NCI-H1694 treated with DMSO at 0.1 percent for 48 hours (cell line): Measurements from ENCODE around the gene PPP2CA.
"Not testable (repeated sequence)": the region's sequence is repeated elsewhere in the genome, so short reads cannot be mapped to it uniquely, and the experiment has no call there.

Experiments used
- DNase-seq: peaks from one replicate; lab custom pipeline; 2025; lab: John Stamatoyannopoulos, UW

The PPP2CA gene

GRCh38 chr5:134189031-134189430 is 36.8 kb downstream of the PPP2CA start:
- no peak for DNase-seq

- no peak for DNase-seq
Measured at GRCh38 chr5:134188092-134188491, 37.8 kb downstream of the PPP2CA start.

DNA sequence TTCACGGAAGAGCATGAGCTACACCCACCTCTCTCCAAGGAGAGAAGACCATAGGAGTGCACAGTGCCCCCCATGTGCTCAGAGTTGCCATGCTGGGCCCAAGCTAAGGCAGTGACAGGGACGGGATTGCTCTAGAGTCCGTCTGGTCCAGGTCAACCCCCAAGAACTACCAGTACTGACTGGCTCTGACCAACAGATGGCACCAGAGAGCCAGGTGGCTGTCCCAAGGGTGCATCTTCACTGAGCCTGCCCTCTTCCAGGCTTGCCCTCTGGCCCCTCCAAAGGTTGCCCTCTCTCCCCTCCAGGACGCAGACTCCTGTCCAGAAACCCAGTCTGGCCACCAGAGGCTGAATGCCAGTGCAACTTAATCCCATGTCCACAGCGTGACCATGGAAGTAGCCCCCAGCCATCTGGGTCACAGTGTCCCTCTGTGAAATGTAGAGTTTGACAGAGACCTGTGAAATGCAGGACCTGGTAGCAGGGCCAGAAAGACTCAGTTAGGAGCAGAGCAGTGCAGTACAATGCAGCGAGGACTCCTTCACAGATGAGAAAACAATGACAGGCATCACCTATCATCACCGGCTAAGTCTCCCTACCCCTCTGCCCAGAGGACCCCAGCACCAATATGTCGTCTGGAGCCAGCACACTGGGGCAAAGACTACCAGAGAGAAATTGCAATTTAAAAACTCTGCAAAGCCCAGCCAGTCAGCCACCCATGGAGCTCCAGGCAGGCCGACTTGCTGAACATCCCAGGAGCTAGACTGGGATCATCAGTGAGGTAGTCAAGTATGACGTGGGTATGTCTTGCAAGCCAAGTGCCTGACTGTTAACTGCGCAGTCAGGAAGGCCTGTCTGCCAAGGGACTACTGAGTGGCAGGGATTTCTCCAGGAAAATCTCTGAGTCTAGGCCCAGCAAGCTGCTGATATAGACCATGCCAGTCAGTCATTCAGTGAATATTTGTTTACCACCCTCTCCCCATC is 41.4 kb downstream of the PPP2CA start:
- peak; percentile 27 for DNase-seq

GRCh38 chr5:134183481-134183880 is 42.4 kb downstream of the PPP2CA start:
- no peak for DNase-seq

DNA sequence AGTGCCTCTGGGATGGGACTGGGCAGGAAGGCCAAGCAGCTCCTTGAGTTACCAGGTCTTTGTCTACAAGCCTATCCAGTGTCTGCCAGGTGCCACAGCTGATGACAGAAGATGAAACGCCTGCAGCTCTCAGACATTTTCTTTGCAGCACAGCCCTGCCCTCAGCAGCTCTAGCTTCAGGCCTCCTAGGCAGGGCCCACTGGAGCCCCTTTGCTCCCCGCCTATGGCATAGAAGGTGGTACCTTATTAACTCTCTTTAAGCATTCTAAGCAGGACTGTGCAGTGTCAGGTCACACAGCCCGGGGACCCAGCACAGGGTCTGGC is 47.8 kb downstream of the PPP2CA start:
- DNase-seq, result no peak

DNA sequence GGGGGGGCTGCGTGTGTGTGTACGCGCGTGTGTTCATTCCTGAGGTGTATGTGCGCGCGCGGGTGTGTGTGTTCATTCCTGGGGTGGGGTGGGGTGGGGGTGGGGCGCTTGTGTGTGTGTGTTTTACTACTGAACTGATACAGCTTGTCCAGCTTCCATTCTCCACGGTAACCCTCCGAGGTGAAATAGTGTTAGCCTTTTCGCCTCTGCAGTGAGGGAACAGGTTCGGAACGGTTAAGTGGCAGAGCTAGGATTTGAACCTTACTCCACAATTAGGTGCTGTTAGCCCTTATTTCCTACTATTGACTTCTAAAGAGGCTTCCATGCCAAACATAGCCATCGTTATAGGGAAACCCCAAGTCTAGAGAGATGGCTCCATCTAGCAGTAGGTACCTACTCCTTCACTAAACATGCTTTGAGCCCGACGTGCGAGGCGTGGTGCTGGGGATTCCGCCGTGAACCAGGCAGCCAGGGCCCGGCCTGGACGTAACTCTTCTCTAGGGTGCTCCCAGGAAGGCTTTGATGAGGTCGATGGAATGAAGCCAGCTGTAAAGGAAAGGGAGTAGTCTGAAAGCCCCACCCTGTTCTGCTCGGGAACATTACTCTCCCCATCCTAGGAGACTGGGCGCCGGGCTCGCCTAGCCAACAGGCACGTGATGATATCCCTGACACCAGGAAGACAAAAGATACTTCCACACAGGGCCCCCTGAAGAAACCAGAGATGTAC is 48.3 kb downstream of the PPP2CA start:
- DNase-seq, result no peak

DNA sequence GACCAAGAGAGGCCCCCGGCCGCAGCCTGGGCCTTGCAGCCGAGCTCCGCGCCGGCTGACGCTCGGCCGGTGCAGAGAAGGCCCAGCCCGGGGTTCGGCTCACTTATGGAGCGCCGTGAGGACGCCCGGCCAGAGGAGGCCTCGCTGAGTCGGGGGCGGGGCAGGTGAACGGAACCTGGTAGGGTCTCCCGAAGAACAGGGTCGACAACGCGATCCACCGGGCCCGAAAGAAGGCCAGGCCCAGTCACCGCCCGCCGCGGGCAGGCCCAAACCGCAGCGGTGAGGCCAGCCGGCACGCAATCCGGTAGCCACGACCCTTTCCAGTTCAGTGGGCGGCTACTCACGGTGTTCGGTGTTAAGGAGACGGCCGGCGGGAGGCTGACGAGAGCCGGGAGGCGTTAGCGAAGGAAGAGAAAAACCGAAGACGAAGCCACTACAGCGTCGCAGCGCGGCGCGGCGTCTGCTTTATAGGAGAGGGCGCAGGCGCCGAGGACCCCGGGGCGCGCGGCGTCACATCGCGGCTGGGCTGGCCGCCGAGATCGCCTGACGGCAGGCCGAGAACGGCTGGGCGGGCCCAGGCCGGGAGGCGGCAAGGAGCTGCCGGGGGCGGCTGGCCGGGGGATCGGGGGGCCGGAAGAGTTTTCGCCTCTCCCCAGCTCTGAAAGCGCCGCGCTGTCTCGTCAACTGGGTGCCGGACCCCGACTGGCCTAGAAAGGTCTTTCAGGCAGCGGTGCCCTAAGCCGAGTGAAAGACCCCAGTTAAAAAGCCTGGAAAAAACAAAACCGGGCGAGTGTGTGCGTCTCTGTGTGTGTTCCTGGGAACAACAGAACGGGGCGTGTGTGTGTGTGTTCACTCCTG is 49.1 kb downstream of the PPP2CA start, which contains the start of gene SKP1:
Gene SKP1 (minus strand): TSS at position 440 of the 858 bp plus-strand sequence. CDS start 2,928 bp downstream, outside the sequence.
- DNase-seq, result peak; percentile 41

DNA sequence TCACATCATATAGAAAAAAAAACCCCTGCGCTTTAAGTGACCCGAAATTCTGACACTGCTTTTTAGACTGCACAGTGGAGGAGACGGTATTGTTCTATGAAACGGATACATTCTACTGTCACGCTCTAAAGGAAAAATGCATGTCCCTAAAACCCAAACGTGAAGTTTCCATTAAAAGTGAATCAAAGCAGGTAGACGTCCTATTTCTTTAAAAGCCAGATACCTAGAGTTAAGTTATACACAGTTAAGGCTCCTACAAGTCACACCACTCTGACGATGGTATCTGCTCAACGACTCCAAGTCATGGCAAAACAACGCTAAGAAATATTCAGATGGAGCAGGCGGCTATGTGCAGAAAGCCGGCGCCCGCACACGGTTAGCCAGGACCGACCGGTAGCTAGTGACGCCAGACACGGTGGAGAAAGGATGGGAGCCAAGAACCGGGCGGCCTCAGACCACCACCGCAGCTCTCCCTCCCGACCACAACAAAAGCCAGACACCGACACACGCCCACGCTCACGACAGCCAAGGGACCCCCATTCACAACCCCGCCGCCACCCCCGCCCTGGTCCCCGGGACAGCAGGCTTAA is 49.9 kb downstream of the PPP2CA start:
- no peak for DNase-seq

DNA sequence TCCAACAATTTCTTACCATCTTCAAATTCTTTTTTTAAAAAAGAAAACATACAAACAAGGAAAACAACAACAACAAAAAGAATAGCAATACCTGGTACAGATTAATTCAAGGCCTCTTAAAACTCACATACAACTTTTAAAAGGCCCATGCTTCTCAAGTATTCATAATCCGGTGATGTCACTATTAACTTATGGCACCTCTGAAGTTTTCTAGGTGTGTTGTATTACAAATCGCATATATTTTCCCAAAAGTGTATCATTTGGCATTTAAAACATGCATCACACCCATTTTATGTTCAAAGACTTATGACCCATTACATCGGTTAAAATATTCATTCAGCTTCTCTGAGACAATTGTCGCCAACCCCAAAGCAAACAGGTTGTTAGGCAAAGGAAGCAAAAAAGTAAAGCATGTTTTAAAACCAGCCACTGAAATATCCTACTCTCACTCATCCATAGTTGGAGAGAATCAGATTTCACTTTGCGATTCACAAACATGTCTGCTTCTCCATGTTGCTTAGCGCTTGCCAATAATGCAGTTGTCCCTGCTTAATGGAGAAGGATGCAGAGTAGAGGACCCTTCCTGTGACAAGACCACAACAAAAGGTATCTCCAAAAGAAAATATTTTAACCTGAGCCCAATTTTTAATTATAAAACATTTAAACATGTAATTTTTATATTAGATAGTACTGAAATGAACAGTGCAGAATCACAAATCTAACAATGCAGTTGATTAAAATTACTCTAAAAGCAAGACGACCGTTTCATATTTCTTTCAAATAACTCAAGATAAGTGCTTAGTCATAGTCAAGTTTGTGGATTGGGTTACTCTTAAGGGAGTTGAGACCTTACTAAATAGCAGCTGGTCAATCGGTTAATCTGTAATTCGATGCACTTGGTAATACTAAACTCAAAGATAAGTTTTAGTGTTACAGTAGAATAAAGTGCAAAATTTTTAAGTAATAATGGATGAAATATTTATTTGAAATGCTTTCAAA is 50.7 kb downstream of the PPP2CA start:
- no peak for DNase-seq

- no peak for DNase-seq
Measured at GRCh38 chr5:134171972-134172371, 53.9 kb downstream of the PPP2CA start.

- DNase-seq, result no peak
Measured at GRCh38 chr5:134162592-134162991, 63.3 kb downstream of the PPP2CA start.

DNA sequence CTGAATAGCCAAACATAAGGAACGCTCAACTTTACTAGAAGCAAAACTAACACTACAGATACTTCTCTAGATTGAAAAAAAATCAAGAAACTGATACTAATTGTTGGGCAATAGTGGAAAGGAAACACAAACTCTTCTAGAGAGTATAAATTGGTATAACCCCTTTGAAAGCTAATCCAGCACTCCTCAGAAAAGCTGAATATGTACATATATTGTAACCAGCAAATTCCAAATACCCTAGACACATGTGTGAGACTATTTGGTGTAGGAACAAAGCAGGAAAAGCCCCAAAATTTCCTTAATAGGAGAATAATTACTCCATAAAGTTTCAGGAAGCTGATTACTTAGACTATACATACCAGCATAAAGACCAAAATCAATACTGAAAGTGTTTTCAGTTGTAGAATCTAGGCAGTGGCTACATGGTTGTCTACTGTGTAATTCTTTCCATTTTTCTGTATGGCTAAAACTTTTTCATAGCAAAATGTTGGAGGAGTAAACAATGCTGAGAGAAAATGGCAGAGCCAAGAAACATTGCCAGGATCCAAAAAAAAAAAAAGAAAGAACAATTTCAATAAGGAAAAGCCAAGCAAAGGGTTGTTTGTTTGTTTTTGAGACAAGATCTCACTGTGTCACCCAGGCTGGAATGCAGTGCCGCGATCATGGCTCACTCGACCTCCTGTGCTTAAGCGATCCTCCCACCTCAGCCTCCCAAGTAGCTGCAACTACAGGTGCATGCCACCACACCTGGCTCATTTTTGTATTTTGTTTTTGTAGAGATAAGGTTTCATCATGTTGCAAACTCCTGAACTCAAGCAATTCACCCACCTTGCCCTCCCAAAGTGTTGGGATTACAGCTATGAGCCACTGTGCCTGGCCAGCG is 64.1 kb downstream of the PPP2CA start:
- no peak for DNase-seq

GRCh38 chr5:134153657-134154056 is 72.2 kb downstream of the PPP2CA start:
- DNase-seq, result no peak

DNA sequence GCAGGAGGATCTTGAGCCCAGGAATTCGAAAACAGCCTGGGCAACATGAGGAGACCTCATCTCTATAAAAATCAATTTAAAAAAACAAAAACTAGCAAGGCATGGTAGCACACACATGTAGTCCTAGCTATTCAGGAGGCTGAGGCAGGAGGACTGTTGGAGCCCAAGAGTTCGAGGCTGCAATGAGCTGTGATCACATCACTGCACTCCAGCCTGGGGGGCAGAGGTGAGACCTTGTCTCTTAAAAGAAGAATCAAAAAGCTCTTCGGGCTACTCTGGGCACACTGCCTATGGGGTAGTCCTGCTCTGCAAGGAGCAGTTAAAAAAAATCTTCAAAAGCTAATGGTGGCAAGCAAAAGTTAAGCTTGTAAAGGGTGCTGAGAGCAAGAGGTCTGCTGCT is 72.6 kb downstream of the PPP2CA start:
- DNase-seq, result no peak

DNA sequence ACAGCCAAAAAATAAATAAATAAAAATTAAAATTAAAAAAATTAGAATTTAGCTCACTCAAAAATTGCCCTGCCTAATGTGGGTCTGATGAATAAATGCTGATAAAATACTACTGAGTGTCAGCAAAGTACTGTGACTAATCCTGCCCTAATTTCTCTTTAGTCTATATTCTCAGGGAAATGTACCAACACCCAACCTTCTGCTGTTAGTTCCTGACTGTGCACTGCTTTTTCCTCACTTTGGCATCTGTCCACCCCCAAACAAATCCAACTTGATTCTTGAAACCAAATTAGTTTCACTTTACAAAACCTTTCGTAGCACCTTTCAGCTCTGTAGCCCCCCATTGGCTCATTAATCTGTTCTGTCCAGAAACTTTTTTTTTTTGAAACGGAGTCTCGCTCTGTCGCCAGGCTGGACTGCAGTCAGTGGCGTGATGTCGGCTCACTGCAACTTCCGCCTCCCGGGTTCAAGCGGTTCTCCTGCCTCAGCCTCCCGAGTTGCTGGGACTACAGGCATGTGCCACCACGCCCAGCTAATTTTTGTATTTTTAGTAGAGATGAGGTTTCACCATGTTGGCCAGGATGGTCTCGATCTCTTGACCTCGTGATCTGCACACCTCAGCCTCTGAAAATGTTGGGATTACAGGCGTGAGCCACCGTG is 73.6 kb downstream of the PPP2CA start:
- not testable (repeated sequence) for DNase-seq

DNA sequence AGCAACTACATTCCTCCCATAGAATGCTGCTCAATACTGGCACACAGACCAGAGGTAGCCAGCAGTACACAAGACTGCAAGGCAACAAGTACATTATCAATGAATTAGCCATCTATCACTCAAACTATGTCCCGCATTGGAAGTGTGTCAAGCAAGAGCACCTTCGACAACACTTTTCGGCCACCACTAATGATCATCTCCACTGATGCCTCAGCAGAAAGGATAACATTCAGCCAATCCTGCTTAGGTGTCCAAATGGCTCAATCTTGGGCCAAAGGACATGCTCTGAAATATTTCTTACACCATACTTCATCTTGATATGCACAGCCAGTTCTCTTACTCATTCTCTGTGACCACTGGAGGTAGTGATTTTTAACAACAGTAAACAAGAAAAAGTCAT is 74.2 kb downstream of the PPP2CA start:
- no peak for DNase-seq

DNA sequence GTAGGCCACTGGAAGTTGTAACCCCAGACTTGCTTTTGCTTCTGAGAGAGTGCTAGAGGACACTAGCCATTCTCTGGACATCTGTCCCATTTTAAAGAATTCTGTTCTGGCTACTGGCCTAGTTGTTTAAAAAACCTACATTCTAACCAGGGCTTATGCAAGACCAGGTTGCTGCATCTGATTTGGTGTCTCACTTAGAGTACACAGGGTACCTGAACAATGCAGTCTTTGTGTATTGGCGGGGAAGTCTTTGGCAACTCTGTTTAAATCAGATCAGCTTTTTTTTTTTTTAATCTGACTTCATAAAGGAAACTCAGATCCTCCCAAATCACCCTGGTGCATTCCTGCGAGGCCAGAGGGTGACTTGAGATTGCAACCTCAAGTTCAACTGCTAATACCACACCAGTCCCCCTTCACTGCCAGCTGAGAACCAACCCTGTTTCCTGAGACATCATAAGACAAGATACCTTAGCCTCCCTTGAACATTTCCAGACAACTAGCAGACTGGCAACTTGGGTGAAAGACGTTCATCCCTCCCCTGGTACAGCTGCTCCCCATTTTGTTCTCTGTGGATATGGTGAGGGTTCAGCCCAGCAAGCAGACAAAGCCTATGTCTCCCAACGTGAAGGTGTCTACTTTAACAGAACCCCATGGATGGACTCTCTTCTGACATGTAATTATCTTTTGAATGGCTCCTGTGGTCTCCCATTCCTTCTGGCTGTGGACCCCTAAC is 76.1 kb downstream of the PPP2CA start:
- DNase-seq, result no peak

DNA sequence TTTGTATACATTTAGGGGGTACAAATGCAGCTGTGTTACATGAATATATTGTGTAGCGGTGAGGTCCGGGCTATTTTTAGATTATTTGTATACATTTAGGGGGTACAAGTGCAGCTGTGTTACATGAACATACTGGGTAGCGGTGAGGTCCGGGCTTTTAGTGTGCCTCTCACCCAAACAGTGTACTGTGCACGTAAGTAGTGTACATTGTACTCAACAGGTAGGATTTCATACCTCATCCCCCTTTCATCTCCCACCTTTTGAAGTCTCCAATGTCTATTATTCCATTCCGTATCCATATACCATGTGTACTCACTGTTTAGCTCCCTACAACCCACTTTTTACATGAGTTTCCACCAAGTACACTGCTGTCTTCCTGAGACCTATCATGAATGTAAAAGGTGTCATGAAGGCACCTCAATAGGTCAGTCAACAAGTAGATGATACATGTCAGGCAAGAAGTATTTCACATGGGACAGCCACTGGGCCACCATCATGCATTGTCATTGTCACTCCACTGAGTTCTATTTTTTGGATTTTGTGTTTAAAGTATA is 76.8 kb downstream of the PPP2CA start:
- no peak for DNase-seq
